Rectal smooth muscle tissue (tissue), 1 donor: Measurements from ENCODE around the gene C2orf78.
"Not testable (repeated sequence)": the region's sequence is repeated elsewhere in the genome, so short reads cannot be mapped to it uniquely, and the experiment has no call there.

ENCODE experiments used
- H3K27ac ChIP-seq: one replicate; pipeline ENCODE4 v1.7.0; 2013; ENCODE audit warnings: low read depth, low read length, inconsistent platforms
- H3K27me3 ChIP-seq: one replicate; pipeline ENCODE4 v1.7.0; 2013; ENCODE audit warnings: low read length; ENCODE audit not compliant: control insufficient read depth, insufficient read depth
- H3K36me3 ChIP-seq: one replicate; pipeline ENCODE4 v1.7.0; 2013; ENCODE audit warnings: low read length; ENCODE audit not compliant: control insufficient read depth, insufficient read depth
- H3K4me1 ChIP-seq: one replicate; pipeline ENCODE4 v1.7.0; 2013; ENCODE audit warnings: low read length; ENCODE audit not compliant: control insufficient read depth, insufficient read depth
- H3K4me3 ChIP-seq: one replicate; pipeline ENCODE4 v1.7.0; 2013; ENCODE audit warnings: low read length
- H3K9ac ChIP-seq: one replicate; pipeline ENCODE4 v1.7.0; 2013; ENCODE audit warnings: low read length

Gene C2orf78

GRCh38 chr2:73764945-73765344, 19.0 kb upstream of the C2orf78 start:
- H3K4me3 ChIP-seq, result no peak overlapping the region
- H3K27ac ChIP-seq, result no peak overlapping the region

GRCh38 chr2:73766349-73766748, 17.6 kb upstream of the C2orf78 start:
- Histone ChIP-seq H3K4me1 (no peaks in the 10 kb centered on the region), H3K4me3 (no peak overlapping the region), H3K27ac (no peak overlapping the region), H3K9ac (no peak overlapping the region), H3K36me3 (peaks cover 16% of the 10 kb centered on the region), H3K27me3 (no peaks in the 10 kb centered on the region)

More at GRCh38 chr2:73764945-73765344, 19.0 kb upstream of the C2orf78 start:
- H3K4me1 ChIP-seq, result no peaks in the 10 kb centered on the region
- H3K36me3 ChIP-seq, result peaks cover 21% of the 10 kb centered on the region
- H3K9ac ChIP-seq, result no peak overlapping the region
- no peaks in the 10 kb centered on the region for H3K27me3 ChIP-seq

DNA sequence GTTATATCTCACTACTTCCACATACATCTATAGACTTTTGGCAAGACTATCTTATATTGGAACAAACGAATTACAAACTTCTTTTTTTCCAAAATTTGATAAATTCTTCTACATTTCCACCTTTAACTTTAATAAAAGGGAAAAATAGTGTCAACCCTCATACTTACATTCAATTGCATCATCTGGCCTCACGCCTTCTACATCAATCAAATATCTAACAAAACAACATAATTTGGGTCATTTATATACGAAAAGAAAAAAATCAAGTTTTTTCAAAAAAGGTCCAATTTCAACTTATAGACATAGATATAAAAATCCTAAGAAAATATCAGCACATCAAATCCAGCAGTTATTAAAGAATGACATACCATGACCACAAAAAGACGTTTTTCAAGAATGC, 17.0 kb upstream of the C2orf78 start:
- Histone ChIP-seq H3K27ac (no peak overlapping the region), H3K27me3 (no peaks in the 10 kb centered on the region), H3K9ac (no peak overlapping the region), H3K36me3 (peaks cover 15% of the 10 kb centered on the region), H3K4me1 (no peaks in the 10 kb centered on the region), H3K4me3 (no peak overlapping the region)

- Histone ChIP-seq H3K4me1 (no peaks in the 10 kb centered on the region), H3K9ac (no peak overlapping the region), H3K4me3 (no peak overlapping the region), H3K27ac (no peak overlapping the region), H3K36me3 (peaks cover 13% of the 10 kb centered on the region), H3K27me3 (no peaks in the 10 kb centered on the region)
Measured at GRCh38 chr2:73770725-73771124, 13.3 kb upstream of the C2orf78 start.

GRCh38 chr2:73772819-73773218, 11.2 kb upstream of the C2orf78 start:
- Histone ChIP-seq H3K36me3 (peaks cover 9% of the 10 kb centered on the region), H3K9ac (no peak overlapping the region), H3K27ac (no peak overlapping the region), H3K27me3 (no peaks in the 10 kb centered on the region), H3K4me1 (no peaks in the 10 kb centered on the region), H3K4me3 (no peak overlapping the region)

GRCh38 chr2:73776381-73776780, 7.6 kb upstream of the C2orf78 start:
- H3K4me1 ChIP-seq, result peaks cover 3% of the 10 kb centered on the region
- no peak overlapping the region for H3K9ac ChIP-seq
- H3K27ac ChIP-seq, result no peak overlapping the region
- H3K36me3 ChIP-seq, result peaks cover 5% of the 10 kb centered on the region
- H3K27me3 ChIP-seq, result no peaks in the 10 kb centered on the region
- no peak overlapping the region for H3K4me3 ChIP-seq

GRCh38 chr2:73776869-73777519, 7.0 kb upstream of the C2orf78 start:
- Histone ChIP-seq H3K27ac (no peak overlapping the region), H3K4me1 (peaks cover 3% of the 10 kb centered on the region), H3K36me3 (peaks cover 5% of the 10 kb centered on the region), H3K9ac (no peak overlapping the region), H3K4me3 (no peak overlapping the region), H3K27me3 (no peaks in the 10 kb centered on the region)

GRCh38 chr2:73778867-73779466, 5.0 kb upstream of the C2orf78 start:
- H3K27ac ChIP-seq, result peak overlapping the region; percentile 82
- H3K4me1 ChIP-seq, result not testable (repeated sequence)
- peak overlapping the region; percentile 89 for H3K9ac ChIP-seq

GRCh38 chr2:73779467-73780236, 4.3 kb upstream of the C2orf78 start, which contains the start of gene DUSP11:
DUSP11 (minus strand) TSS chr2:73780103; CDS start chr2:73779974, 129 bp downstream.
- H3K27ac ChIP-seq, result peak within 1 kb of the TSS; percentile 82
- H3K4me1 ChIP-seq, result peaks cover 3% of the 10 kb centered on the region
- H3K4me3 ChIP-seq, result peak within 1 kb of the TSS; percentile 93
- H3K36me3 ChIP-seq, result peaks cover 2% of the 10 kb centered on the region
- no peaks in the 10 kb centered on the region for H3K27me3 ChIP-seq
- H3K9ac ChIP-seq, result peak within 1 kb of the TSS; percentile 89

More at GRCh38 chr2:73778867-73779466, 5.0 kb upstream of the C2orf78 start:
- H3K4me3 ChIP-seq, result peak overlapping the region; percentile 93
- H3K27me3 ChIP-seq, H3K36me3 ChIP-seq: not testable (repeated sequence)

DNA sequence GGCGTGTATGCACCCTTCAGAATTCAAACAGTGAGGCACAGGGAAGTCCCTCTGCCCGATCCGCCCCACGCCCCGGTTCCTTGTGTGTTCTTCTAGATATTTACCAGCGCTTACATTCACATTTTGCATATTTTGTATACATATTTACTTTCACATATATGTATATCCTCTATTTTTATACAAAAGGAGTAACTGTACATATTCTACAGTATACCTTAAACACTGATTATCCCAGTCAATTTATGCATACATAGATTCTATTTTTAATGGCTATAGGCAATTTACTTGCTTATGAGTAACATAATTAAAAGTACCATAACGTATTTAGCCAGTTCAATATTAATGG, 3.8 kb upstream of the C2orf78 start:
- Histone ChIP-seq H3K27ac (peak overlapping the region; percentile 23), H3K36me3 (no peaks in the 10 kb centered on the region), H3K9ac (no peak overlapping the region), H3K4me3 (peak overlapping the region; percentile 93), H3K4me1 (peaks cover 3% of the 10 kb centered on the region), H3K27me3 (no peaks in the 10 kb centered on the region)

GRCh38 chr2:73783402-73783801, 581 bp upstream of the C2orf78 start:
- not testable (repeated sequence) for H3K27ac ChIP-seq, H3K36me3 ChIP-seq, H3K4me1 ChIP-seq, H3K4me3 ChIP-seq, H3K9ac ChIP-seq, H3K27me3 ChIP-seq

DNA sequence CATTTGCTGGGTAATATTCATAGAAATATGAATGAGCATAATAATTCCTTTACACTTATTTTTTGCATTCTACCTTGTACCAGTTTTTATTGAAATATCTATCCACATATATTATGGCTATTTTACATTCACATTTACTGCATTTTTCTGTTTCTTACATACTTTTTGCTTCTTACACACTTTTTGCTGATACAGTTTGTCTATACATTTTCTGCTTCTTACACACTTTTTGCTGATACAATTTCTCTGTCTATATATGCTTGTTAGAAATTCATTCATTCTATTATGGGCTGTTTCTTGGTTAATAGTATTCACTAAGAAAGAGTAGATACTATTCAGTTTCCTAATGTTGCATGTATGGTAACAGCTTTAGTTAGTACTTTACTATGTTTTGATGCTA, 27.9 kb downstream of the C2orf78 start:
- Histone ChIP-seq H3K4me1 (no peaks in the 10 kb centered on the region), H3K36me3 (no peaks in the 10 kb centered on the region), H3K27ac (no peak overlapping the region), H3K4me3 (no peak overlapping the region), H3K9ac (no peak overlapping the region), H3K27me3 (no peaks in the 10 kb centered on the region)
